ENCODE results near the gene C14orf93. TPM values are rescaled to one million over a fixed set of nuclear protein-coding genes. Genes with fewer than 3 reads are reported as not detected.

C14orf93 gene
- total and polyA plus RNA-seq, 8 donors = 5.0 to 29.1 (median 8.6) TPM; not detected in 1

GRCh38 chr14:22994762-22995275, 15.1 kb downstream of the C14orf93 start:
- no peak for TF ChIP-seq POLR2AphosphoS5 (IDR thresholded peaks at IDR 0.05)
- TF ChIP-seq EP300 (IDR thresholded peaks at IDR 0.05) = no peak
- TF ChIP-seq CTCF (IDR thresholded peaks at IDR 0.05) = peak in 5 of 7 experiments; percentile 7 to 40 (median 30)
- no peak for TF ChIP-seq POLR2A (IDR thresholded peaks at IDR 0.05)
- H3K4me3 ChIP-seq = no peak overlapping the region
- peak in 1 of 2 donors; percentile 76 for DNase-seq
- intact Hi-C loops (cut with DNase I; ENCODE audit: low total_unique reads) = no loop called here
- WGBS, 5 donors = 4 to 14% (median 9%) methylated on average over 4 of the region's 4 CpGs
- H3K27ac ChIP-seq = no peak overlapping the region
- no peaks in the 10 kb centered on the region for H3K9me3 ChIP-seq
- H3K27me3 ChIP-seq = no peaks in the 10 kb centered on the region
- peaks cover 0 to 14% (median 11%) of the 10 kb centered on the region in 4 donors for H3K4me1 ChIP-seq
- H3K36me3 ChIP-seq = peaks cover 0 to 21% (median 15%) of the 10 kb centered on the region in 4 donors

GRCh38 chr14:22993517-22993916, 16.4 kb downstream of the C14orf93 start:
- no peak overlapping the region for H3K27ac ChIP-seq
- intact Hi-C loops (cut with DNase I; ENCODE audit: low total_unique reads) = no loop called here

DNA sequence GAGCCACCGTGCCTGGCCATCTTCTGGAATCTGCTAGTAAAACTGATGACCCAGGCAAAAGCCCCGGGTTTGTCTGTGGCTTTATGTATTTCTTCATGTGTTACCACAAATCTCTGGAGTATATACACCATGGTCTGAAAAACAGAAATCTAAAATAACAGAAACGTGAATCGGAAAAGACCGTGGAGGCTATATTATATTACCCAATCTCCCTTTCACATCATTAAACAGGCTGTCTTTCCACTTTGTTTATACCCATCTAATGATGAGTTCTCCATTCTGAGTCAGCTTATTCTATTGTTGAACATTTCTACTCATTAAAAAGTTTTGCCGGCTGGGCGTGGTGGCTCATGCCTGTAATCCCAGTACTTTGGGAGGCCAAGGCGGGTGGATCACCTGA, 18.1 kb downstream of the C14orf93 start:
- no peaks in the 10 kb centered on the region for H3K9me3 ChIP-seq
- intact Hi-C loops (cut with DNase I; ENCODE audit: low total_unique reads) = no loop called here
- TF ChIP-seq POLR2A (IDR thresholded peaks at IDR 0.05) = no peak
- TF ChIP-seq EP300 (IDR thresholded peaks at IDR 0.05) = no peak
- TF ChIP-seq POLR2AphosphoS5 (IDR thresholded peaks at IDR 0.05) = no peak
- no peak for TF ChIP-seq CTCF (IDR thresholded peaks at IDR 0.05)
- no peak overlapping the region for H3K4me3 ChIP-seq
- H3K27me3 ChIP-seq = no peaks in the 10 kb centered on the region
- peaks cover 0 to 12% (median 3%) of the 10 kb centered on the region in 4 donors for H3K4me1 ChIP-seq
- WGBS, 5 donors = 87 to 96% (median 94%) methylated on average over 8 of the region's 8 CpGs
- DNase-seq = no peak
- no peak overlapping the region for H3K27ac ChIP-seq
- peaks cover 0 to 38% (median 29%) of the 10 kb centered on the region in 4 donors for H3K36me3 ChIP-seq

More at GRCh38 chr14:22993517-22993916, 16.4 kb downstream of the C14orf93 start:
- H3K36me3 ChIP-seq = peaks cover 0 to 26% (median 22%) of the 10 kb centered on the region in 4 donors
- no peak overlapping the region for H3K4me3 ChIP-seq
- H3K9me3 ChIP-seq = no peaks in the 10 kb centered on the region
- TF ChIP-seq EP300 (IDR thresholded peaks at IDR 0.05) (no peak), POLR2AphosphoS5 (IDR thresholded peaks at IDR 0.05) (no peak), CTCF (IDR thresholded peaks at IDR 0.05) (no peak), POLR2A (IDR thresholded peaks at IDR 0.05) (no peak)
- H3K4me1 ChIP-seq = peaks cover 0 to 12% (median 5%) of the 10 kb centered on the region in 4 donors
- H3K27me3 ChIP-seq = no peaks in the 10 kb centered on the region
- no peak for DNase-seq

GRCh38 chr14:22987291-22987690, 22.7 kb downstream of the C14orf93 start:
- no peaks in the 10 kb centered on the region for H3K9me3 ChIP-seq
- H3K27ac ChIP-seq = no peak overlapping the region
- TF ChIP-seq POLR2AphosphoS5 (IDR thresholded peaks at IDR 0.05) (no peak), EP300 (IDR thresholded peaks at IDR 0.05) (no peak)
- H3K4me1 ChIP-seq = peaks cover 0 to 15% (median 11%) of the 10 kb centered on the region in 4 donors
- intact Hi-C loops (cut with DNase I; ENCODE audit: low total_unique reads) = loop anchor here (2.0 kb wide), 1 partner anchor 72 kb away; no protein-coding TSS in a partner anchor
- no peak overlapping the region for H3K4me3 ChIP-seq
- WGBS, 5 donors = 67 to 82% (median 79%) methylated on average over 8 of the region's 8 CpGs
- H3K36me3 ChIP-seq = peaks cover 0 to 38% (median 24%) of the 10 kb centered on the region in 4 donors
- H3K27me3 ChIP-seq = peaks cover 0 to 4% (median 0%) of the 10 kb centered on the region in 3 donors
- no peak for DNase-seq

GRCh38 chr14:22986508-22987054, 23.4 kb downstream of the C14orf93 start:
- Histone ChIP-seq H3K27ac (no peak overlapping the region), H3K27me3 (peaks cover 0 to 11% (median 6%) of the 10 kb centered on the region in 3 donors), H3K4me1 (peaks cover 0 to 23% (median 18%) of the 10 kb centered on the region in 4 donors), H3K4me3 (no peak overlapping the region), H3K36me3 (peaks cover 0 to 33% (median 21%) of the 10 kb centered on the region in 4 donors), H3K9me3 (no peaks in the 10 kb centered on the region)
- DNase-seq = peak; percentile 93 to 96
- intact Hi-C loops (cut with DNase I; ENCODE audit: low total_unique reads) = loop anchor here (2.0 kb wide), 1 partner anchor 72 kb away; no protein-coding TSS in a partner anchor
- TF ChIP-seq POLR2AphosphoS5 (IDR thresholded peaks at IDR 0.05) (peak in 2 of 3 donors; percentile 5 to 80), CTCF (IDR thresholded peaks at IDR 0.05) (peak in 5 of 7 experiments; percentile 82 to 95 (median 89)), EP300 (IDR thresholded peaks at IDR 0.05) (no peak)
- WGBS, 5 donors = 19 to 25% (median 22%) methylated on average over 5 of the region's 5 CpGs
